NCI-H526 treated with DMSO at 0.1 percent for 48 hours (cell line): Measurements from ENCODE around the gene PHETA1.

Experiments used
- DNase-seq: peaks from one replicate; lab custom pipeline; 2025; lab: John Stamatoyannopoulos, UW

The PHETA1 gene

GRCh38 chr12:111368788-111369495 lies at the start of gene PHETA1:
TSS of gene PHETA1 (minus strand) at chr12:111369095. CDS start at chr12:111363427, 5,668 bp downstream.
- peak; percentile 83 for DNase-seq

- DNase-seq, result no peak
Observed at GRCh38 chr12:111418594-111418880, 49.6 kb upstream of the PHETA1 start.

- no peak for DNase-seq
Observed at GRCh38 chr12:111417784-111418593, 49.1 kb upstream of the PHETA1 start.

- DNase-seq, result no peak
Observed at GRCh38 chr12:111417290-111417689, 48.4 kb upstream of the PHETA1 start.

- DNase-seq, result no peak
Observed at GRCh38 chr12:111414711-111415252, 45.9 kb upstream of the PHETA1 start.

GRCh38 chr12:111413442-111414086 lies 44.7 kb upstream of the PHETA1 start:
- no peak for DNase-seq

- no peak for DNase-seq
Observed at GRCh38 chr12:111412830-111413441, 44.0 kb upstream of the PHETA1 start.

GRCh38 chr12:111412007-111412829 lies 43.3 kb upstream of the PHETA1 start:
- DNase-seq, result no peak

- no peak for DNase-seq
Observed at GRCh38 chr12:111411185-111411764, 42.4 kb upstream of the PHETA1 start.

- DNase-seq, result no peak
Observed at GRCh38 chr12:111410431-111411184, 41.7 kb upstream of the PHETA1 start.

GRCh38 chr12:111409780-111410430 lies 41.0 kb upstream of the PHETA1 start:
- DNase-seq, result no peak

GRCh38 chr12:111409403-111409779 lies 40.5 kb upstream of the PHETA1 start:
- no peak for DNase-seq

- no peak for DNase-seq
Observed at GRCh38 chr12:111408686-111409402, 39.9 kb upstream of the PHETA1 start.

GRCh38 chr12:111408116-111408440 lies 39.2 kb upstream of the PHETA1 start:
- no peak for DNase-seq

GRCh38 chr12:111407377-111408115 lies 38.7 kb upstream of the PHETA1 start:
- DNase-seq, result no peak

GRCh38 chr12:111406474-111407376 lies 37.8 kb upstream of the PHETA1 start:
- DNase-seq, result no peak

- peak; percentile 48 for DNase-seq
Observed at GRCh38 chr12:111405859-111406473, 37.1 kb upstream of the PHETA1 start, which contains the start of gene SH2B3. TSS of gene SH2B3 (plus strand) at chr12:111405923. CDS start at chr12:111418146, 12,223 bp downstream.
